HG02798 (cell line): ENCODE measurements around the gene RANBP1.

ENCODE experiments used
- ATAC-seq: cut with Tn5 transposase; IDR thresholded peaks from one replicate; pipeline ENCODE4 v1.9.1; 2021; ENCODE audit warnings: mild to moderate bottlenecking; ENCODE audit not compliant: unreplicated experiment, poor library complexity

Gene RANBP1

GRCh38 chr22:20165421-20165820, 49.5 kb downstream of the RANBP1 start:
- ATAC-seq = no peak

GRCh38 chr22:20165913-20166312, 50.0 kb downstream of the RANBP1 start:
- no peak for ATAC-seq

- ATAC-seq = no peak
These were observed 50.8 kb downstream of the RANBP1 start for GRCh38 chr22:20166703-20167102.

GRCh38 chr22:20167643-20168322, 51.9 kb downstream of the RANBP1 start:
- no peak for ATAC-seq

- no peak for ATAC-seq
These were observed 53.4 kb downstream of the RANBP1 start for GRCh38 chr22:20169253-20169822.

- ATAC-seq = no peak
These were observed 54.3 kb downstream of the RANBP1 start for GRCh38 chr22:20170170-20170569.

- ATAC-seq = no peak
These were observed 55.6 kb downstream of the RANBP1 start for GRCh38 chr22:20171288-20172140.

- no peak for ATAC-seq
These were observed 56.3 kb downstream of the RANBP1 start for GRCh38 chr22:20172141-20172613.

- ATAC-seq = no peak
These were observed 57.3 kb downstream of the RANBP1 start for GRCh38 chr22:20173246-20173645.

GRCh38 chr22:20173772-20174171, 57.9 kb downstream of the RANBP1 start:
- ATAC-seq = no peak

- no peak for ATAC-seq
These were observed 59.1 kb downstream of the RANBP1 start for GRCh38 chr22:20174785-20175596.

- no peak for ATAC-seq
These were observed 59.6 kb downstream of the RANBP1 start for GRCh38 chr22:20175597-20175900.

- no peak for ATAC-seq
These were observed 60.6 kb downstream of the RANBP1 start for GRCh38 chr22:20176421-20177085.
